IPS-NIHi7 (cell line): ENCODE measurements around the gene PRDX3.
"Not testable (repeated sequence)": the region's sequence is repeated elsewhere in the genome, so short reads cannot be mapped to it uniquely, and the experiment has no call there.

ENCODE experiments used
- DNase-seq: peaks from one replicate; pipeline ENCODE4 v3.0.0; 2012; ENCODE audit warnings: mixed read lengths; ENCODE audit errors: extremely low spot score

Gene PRDX3

DNA sequence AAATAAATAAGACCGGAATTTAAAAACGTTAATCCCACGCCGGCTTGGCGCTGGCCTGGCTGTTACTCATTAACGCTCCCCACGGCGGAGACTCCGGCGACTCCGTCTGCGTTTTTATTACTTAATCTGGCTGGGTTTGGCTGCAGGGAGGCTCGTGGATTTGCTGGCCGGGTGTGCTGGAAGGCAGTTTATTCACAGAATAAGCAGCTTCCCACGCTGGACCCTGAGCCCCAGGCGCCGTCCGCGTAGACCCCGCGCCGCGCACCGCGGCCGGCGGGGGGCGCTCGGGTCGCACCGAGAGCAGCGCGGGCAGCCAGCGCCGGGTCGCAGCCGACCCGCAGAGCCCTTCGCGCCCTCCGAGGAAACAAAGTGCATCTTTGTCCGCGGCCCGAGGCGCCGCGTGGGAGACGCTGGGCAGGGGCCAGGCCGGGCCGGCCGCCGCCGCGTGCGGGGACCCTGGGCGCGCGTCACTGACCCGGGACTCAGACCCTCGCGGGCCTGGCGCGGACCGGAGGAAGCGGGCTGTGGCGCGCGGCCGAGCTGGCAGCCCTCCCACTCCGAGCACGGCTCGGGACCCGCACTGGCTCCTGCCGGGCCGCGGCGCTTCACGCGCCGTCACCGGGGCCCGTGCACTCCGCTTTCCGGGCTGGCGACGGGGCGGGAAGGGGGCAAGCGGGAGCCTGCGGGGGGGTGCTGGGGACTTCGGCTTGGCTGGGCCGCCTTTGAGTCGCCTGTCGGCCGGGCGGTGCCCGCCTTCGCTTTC lies 28.2 kb upstream of the PRDX3 start:
- peak; percentile 81 for DNase-seq

DNA sequence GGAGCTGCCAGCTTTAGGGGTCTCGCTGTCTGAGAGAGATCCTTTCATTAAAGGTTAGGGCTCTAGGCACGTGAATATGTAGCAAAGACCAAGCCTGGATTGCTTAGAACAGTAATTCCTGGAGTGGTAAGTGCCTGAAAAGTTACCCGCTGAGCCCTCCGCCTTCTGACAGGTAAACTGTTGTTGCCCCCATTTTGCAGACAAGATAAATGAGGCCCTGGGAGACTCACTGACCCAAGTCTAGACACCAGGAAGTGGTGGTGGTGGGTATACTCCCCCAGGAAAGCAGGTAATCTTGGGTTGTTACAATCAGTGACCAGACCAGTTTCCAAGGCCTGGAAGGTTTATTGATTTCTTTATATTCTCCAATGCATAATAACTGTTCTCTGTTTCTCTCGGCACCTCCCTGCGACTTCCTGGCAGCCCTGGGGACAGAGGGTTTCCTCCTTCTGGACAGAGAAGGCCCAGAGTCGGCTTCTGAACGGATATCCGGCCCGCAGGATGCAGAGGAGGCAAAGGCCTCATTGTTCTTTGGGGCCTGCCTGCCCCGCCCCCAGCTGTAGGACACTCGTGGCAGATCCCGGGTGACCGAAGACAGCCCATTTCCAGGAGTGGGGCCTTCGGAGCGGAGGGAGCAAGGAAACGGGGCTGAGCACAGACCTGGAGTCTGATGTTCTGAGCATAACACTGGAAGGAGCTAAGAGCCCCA lies 27.4 kb upstream of the PRDX3 start:
- DNase-seq = peak; percentile 35

DNA sequence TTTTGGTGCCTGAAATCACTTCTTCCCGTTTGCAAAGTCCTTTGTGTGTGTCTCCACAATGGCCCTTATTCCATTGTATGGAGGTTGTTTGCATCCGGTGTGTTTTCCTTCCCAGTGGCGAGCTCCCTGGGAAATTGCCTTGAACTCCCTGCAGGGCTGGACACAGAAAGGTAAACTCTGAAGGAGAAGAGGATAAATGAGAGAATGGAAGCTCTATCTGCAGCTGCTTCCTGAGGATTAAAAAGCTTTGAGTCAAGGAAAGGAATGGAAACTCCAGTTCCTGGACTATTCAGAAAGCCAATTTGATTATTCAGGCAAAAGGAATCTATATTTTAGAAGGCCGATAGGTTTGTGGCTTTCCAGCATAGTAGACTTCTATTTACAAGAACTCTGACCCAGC lies 24.4 kb upstream of the PRDX3 start:
- DNase-seq = no peak

DNA sequence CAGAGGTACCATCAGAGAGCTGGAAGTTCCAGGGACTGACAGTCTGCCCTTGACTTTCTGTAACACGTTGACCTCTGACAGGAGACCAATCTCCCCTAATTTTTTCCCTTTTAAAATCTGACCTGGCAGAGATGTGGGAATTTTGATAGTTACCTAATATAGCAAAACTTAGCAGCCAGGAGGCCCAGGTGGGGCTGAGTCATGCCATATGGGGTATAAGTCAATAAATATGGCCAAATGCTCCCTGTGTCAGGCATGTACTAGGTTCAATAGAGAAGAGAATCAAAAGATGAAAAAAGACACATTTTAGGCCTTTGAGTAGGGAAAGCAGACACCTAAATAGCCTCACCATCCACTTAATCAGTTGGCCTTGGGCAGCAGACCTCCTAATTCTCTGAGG lies 22.6 kb upstream of the PRDX3 start:
- no peak for DNase-seq

DNA sequence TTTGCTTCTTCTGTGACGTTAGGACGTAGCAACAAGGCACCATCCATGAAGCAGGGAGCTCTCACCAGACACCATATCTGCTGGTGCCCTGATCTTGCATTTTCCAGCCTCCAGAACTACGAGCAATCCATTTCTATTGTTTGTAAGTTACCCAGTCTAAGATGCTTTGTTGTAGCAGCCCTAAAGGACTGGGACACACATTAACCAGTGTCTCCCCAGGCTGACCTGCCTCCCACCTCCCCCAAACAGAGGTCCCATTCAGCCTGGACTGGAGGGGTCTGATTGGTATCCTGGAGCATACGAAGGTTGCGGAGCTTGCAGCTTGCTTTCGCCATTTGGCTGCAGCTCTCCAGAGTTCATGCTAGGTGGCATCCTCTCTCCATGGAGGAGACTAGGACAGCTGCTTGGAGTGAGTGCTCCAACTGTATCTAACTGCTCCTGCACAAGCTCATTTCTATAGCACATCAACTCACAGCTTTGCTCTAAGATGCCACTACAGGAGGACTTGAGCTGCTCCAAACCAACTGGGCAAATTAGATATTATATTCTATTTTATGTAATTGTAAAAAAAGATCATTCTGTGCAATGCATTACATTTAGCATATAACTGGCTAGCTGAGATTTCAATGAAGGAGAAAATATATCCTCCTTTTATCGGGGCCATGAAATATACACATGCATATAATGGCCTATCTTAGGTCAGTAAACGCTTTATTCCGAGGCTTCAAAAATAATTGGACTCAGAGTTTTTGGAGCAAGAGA lies 20.8 kb upstream of the PRDX3 start:
- peak; percentile 73 for DNase-seq

DNA sequence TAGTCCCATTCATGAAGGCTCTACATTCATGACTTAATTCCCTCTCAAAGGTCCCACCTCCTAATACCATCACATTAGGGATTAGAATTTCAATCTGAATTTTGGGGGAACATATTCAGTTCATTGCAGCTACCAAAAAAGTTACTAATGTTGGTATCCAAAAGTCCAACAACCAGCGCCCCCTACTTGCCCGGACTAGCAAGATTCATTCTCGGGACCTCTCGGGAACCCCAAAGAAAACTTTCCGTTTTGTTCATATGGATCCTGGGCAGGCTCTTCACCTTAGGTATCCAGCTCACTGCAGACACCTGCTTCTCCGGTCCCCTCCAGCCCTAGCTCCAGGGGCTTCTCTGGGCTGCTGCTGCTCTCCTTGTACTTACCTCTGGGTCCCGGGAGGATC lies 19.8 kb upstream of the PRDX3 start:
- no peak for DNase-seq

DNA sequence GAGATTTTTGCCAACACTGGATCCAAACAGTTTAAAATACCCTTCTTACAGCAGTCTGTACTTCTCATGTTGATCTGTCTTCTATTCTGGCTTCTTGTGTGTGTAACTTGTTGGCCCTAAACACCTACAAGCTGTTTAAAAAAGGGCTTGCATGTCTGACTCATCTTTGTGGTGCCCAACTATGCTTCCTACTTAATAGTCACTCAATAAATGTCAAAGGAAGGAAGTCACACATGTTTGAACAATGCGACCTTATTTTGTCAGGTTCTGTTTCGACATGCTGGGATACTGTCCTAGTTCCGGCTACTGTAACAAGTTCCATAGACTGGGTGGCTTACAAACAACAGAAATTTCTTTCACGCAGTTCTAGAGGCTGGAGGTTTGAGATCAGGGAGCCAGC lies 19.3 kb upstream of the PRDX3 start:
- no peak for DNase-seq

DNA sequence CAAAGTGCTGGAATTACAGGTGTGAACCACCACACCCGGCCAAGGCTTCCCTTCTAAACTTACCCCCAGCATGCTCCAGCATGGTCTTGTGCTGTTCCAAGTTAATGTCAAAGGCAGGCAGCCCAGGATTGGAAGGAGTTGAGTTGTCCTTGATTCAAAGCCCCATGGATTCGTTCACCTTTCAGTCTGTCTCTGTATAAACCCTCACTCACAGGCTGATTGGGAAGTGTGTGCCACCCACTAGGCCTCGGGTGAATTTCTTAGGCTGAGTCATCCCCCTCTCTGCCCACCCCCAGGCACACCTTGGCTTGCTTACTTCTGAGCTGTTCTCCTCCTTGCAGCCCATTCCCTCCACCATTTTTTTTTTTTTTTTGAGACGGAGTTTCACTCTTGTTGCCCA lies 13.3 kb upstream of the PRDX3 start:
- no peak for DNase-seq

DNA sequence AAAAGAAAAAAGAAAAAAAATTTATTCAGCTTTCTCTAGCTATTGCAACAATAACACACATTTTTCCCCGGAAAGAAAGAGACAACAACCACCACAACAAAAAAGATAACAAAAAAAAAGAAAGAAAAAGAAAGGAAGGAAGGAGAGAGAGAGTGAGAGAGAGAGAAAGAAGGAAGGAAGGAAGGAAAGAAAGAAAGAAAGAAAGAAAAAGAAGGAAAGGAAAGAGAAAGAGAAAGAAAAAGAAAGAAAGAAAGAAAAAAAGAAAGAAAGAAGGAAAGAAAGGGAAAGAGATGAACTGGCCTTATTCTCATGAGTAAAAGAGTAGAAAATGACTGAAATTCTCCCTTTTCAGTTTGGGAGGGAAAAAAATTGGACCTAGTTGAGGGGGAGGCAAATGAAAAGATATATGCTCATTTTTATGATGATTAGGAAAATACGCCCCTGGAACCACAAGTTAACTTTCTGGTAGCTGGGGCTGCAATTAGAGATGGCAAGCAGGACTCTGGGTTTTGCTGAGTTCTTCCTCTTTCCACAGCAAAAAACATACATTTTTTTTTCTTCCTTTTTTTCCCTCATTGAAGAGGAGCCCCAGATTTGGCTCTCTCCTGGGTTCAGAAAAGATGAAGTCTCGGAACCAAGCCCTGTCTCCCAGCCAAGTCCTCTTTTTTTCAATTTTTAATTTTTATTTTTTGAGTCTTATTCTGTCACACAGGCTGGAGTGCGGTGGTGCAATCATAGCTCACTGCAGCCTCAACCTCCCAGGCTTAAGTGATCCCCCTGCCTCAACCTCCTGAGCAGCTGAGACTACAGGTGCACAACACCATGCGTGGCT lies 12.6 kb upstream of the PRDX3 start:
- no peak for DNase-seq

DNA sequence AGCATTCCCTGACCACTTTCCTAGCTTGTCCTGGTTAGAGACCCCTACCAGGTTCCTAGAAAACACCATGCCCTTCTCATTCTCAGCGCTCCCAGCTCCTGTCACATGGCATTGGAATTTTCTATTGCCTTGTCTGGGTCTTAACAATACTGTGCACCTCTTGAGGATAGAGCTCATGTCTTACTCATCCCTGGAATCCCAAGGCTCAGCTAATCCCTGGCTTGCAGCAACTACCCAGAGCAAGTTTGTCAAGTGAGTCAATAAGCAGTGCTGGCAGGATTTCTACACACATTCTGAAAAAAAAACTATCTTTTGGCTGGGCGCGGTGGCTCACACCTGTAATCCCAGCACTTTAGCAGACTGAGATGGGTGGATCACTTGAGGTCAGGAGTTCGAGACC lies 11.7 kb upstream of the PRDX3 start:
- DNase-seq = no peak

DNA sequence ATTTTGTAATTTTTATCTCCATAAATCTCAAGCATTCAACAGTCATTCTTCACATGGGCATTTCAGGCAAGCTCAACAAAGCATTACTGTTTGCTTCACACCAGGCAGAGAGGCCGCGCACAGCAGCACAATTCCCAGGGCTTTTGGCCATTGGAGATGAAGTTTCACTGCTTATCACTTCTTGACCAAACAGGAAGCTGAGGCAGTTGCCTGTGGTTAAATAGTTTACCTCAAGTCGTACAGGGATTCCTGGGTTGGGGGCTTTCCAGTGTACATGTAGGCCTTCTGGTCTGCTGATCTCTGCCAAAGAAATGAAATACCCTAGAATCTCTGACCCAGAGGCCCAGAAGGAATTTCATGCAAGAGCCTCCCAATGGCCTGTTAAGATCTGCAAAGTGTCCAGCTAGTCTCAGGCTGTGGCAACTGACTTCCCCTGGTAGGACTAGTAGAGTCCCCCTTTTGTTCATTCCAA lies 11.2 kb upstream of the PRDX3 start:
- no peak for DNase-seq

DNA sequence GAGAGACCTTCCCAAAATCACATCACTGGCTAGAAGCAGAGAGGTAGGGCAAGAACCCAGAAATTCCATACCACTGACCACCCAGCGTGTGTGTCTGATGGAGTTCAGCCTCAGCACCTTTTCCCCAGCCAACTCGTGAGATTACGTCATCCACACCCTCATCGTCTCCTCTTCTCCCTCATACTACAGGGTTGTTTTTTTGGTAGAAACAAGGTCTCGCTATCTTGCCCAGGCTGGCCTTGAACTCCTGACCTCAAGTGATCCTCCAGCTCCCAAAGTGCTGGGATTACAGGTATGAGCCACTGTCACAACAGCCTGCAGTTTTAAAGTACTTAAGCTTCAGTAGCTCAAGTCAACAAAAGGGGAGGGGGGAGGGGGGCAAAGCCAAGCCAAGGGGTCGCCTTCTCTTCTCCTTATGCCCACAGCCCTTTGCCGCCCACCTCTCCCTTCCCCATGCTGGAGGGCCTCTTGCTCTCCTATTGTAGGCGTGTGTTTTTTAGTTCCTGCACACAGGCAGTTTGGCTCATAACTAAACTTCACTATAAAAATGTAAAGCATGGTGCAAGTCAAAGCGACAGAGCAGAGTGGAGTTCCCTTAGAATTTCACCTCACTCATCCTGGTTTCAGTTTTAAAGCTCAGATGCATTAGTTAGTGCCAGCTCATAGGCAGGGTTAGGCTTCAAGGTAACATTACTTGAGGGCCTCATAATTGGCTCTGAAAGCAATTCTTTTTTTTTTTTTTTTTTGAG lies 5.2 kb upstream of the PRDX3 start:
- no peak for DNase-seq

DNA sequence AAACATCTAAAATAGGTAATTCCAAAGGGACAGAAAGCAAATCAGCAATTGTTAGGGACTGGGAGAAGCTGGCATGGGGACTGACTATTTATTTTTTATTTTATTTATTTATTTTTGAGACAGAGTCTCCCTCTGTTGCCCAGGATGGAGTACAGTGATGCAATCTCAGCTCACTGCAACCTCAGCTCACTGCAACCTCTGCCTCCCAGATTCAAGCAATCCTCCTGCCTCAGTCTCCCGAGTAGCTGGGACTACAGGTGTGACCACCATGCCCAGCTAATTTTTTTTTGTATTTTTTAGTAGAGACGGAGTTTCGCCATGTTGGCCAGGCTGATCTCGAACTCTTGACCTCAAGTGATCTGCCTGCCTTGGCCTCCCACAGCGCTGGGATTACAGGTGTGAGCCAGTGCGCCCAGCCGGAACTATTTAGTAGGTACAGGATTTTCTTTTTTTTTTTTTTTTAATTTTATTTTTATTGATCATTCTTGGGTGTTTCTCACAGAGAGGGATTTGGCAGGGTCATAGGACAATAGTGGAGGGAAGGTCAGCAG lies 2.3 kb upstream of the PRDX3 start:
- not testable (repeated sequence) for DNase-seq

DNA sequence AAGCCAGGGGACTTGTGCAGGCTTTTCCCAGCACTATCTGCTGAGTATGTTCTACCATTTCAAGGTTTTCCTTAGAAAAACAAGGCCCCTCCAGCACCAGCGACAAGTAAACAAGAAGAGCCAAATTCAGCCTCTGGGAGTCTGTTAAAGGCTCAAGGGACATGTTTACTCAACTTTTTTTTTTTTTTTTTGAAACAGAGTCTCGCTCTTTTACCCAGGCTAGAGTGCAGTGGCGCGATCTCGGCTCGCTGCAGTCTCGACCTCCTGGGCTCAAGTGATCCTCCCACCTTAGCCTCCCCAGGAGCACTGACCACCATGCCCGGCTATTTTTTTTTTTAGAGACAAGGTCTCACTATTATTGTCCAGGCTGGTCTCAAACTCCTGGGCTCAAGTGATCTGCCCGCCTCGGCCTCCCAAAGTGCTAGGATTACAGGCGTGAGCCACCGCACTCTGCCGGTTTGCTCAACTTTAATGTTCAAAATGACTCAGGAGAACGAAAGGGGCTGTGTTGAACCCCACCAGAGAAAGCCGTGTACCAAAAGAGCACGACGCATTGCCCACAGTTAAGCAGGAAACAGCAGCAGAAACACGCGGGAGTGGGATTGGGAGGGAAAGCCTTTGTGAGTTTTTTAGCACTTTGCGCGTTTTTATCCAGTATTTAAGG lies 772 bp downstream of the PRDX3 start:
- no peak for DNase-seq

DNA sequence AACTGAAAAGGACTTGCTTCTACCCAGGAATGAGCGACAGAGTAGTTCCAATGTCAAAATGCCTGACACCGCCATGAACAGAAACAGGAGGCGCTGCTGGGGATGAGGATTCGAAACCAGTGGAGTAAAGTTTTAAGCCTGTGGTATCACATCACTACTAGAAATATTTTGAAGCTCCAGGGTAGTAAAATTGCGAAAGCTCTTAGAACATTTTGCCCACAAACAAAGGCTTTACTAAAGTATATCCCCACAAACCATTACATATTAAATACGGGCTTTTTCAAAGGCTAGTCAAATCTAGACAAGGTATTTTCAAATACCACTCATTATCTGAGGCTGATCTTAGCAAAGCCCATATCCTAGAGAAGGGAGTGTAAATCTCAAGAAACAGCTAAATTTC lies 2.4 kb downstream of the PRDX3 start:
- DNase-seq = no peak

DNA sequence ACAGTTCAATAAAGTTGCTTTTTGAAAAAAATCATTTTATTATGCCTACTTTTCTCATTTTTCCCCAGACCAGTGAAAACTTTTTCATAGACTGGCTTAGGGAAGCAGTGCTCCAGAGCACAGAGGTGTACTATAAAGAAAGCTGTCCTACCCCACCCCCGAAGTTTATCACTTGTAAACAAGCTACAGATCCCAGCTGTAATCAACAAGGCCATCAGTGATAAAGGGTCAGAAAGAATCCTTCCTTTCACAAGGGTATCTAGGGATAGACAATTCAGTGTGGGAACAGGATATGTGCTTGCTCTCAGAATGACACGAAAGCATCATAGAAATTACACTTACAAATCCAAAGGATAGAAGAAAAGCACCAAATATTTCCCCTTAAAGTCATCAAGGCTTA lies 4.5 kb downstream of the PRDX3 start:
- no peak for DNase-seq

DNA sequence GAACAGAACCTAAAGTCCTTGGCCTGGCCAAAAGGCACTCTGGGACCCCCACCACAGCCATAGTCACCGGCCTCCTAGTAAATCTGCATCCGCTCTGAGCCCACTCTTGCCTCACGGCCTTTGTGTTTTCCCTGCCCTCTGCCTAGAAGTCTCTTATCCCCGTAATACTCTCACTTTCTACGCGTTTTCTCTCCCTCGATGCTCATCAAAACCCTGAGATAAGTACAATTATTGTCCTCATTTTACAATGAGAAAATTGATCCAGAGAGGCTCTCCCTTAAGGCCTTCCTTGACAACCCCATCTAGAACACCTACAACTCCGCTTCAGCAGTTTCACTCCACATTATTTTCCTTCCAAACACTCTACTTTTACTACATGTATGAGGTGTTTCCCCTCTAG lies 11.6 kb downstream of the PRDX3 start:
- DNase-seq = no peak

DNA sequence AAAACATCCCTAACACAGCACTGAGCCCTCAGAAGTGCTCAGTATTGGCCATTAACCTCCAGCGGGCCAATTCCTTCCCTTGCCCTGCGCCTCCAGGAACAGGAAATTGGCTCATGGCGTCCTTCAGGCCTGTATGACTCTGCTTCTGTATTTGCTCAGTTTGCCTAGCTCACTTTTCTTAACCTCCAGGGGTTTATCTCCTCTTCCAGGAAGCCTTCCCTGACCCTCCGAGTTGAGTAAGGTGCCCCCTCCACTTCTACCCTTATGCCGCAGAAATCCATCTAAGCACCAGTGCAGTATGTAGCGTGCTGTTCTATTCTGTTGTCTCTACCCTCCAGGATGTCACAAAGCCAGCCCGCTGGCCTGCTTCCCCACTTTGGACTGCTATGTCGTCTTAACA lies 12.0 kb downstream of the PRDX3 start:
- DNase-seq = no peak

DNA sequence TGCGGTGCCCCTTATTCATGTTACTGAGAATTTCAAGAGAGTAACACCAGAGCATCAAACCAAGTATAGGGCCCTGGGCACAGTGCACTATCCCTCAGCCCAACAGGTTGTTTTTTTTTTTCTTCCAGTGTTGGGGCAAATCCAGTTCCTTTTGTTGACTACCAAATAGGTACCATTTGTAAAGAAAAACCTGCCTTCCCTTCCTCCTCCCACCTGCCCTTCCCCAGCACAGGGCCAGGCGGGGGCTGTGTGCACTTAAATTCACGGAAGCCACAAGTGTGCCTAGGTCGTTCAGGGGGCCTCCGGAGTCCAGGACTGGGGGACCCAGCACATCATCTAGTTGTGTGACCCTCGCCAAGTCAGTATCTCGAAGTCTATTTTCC lies 12.5 kb downstream of the PRDX3 start:
- no peak for DNase-seq
